Measurements from ENCODE around the gene CRABP1. TPM values are rescaled to one million over a fixed set of nuclear protein-coding genes. Genes with fewer than 3 reads are reported as not detected.

CRABP1 gene
- total RNA-seq, 1 donor from 2014 or later = not detected

- no peak for TF ChIP-seq CTCF (conservative IDR thresholded peaks at IDR 0.05; ENCODE audit: low read depth, low read length)
- H3K4me3 ChIP-seq (ENCODE audit: low read depth, low read length) = no peak overlapping the region
Observed at GRCh38 chr15:78355177-78355576, 15.0 kb downstream of the CRABP1 start.

GRCh38 chr15:78358102-78358870 lies 18.1 kb downstream of the CRABP1 start:
- H3K4me3 ChIP-seq (ENCODE audit: low read depth, low read length) = no peak overlapping the region
- TF ChIP-seq CTCF (conservative IDR thresholded peaks at IDR 0.05; ENCODE audit: low read depth, low read length) = no peak
- no peak for DNase-seq (ENCODE audit: low read depth)

More at GRCh38 chr15:78355177-78355576, 15.0 kb downstream of the CRABP1 start:
- no peak for DNase-seq (ENCODE audit: low read depth)

GRCh38 chr15:78359041-78359808 lies 19.1 kb downstream of the CRABP1 start:
- no peak overlapping the region for H3K4me3 ChIP-seq (ENCODE audit: low read depth, low read length)
- DNase-seq (ENCODE audit: low read depth) = no peak
- no peak for TF ChIP-seq CTCF (conservative IDR thresholded peaks at IDR 0.05; ENCODE audit: low read depth, low read length)

- TF ChIP-seq CTCF (conservative IDR thresholded peaks at IDR 0.05; ENCODE audit: low read depth, low read length) = no peak
- DNase-seq (ENCODE audit: low read depth) = no peak
Observed at GRCh38 chr15:78360367-78360801, 20.2 kb downstream of the CRABP1 start.

GRCh38 chr15:78360958-78361718 lies 21.0 kb downstream of the CRABP1 start:
- DNase-seq (ENCODE audit: low read depth) = no peak
- no peak for TF ChIP-seq CTCF (conservative IDR thresholded peaks at IDR 0.05; ENCODE audit: low read depth, low read length)
- H3K4me3 ChIP-seq (ENCODE audit: low read depth, low read length) = no peak overlapping the region

More at GRCh38 chr15:78360367-78360801, 20.2 kb downstream of the CRABP1 start:
- no peak overlapping the region for H3K4me3 ChIP-seq (ENCODE audit: low read depth, low read length)

- no peak overlapping the region for H3K4me3 ChIP-seq (ENCODE audit: low read depth, low read length)
- no peak for DNase-seq (ENCODE audit: low read depth)
- TF ChIP-seq CTCF (conservative IDR thresholded peaks at IDR 0.05; ENCODE audit: low read depth, low read length) = no peak
Observed at GRCh38 chr15:78361771-78362506, 21.8 kb downstream of the CRABP1 start.

Measured in epithelial cell of proximal tubule (primary cell).